GM20000 (cell line): Measurements from ENCODE around the gene ALDH1A3.

Experiments used
- DNase-seq: peaks from one replicate; pipeline ENCODE4 v3.0.0; 2012; ENCODE audit warnings: low spot score
- TF ChIP-seq, protein P1 (sequence below): IDR thresholded peaks from 2 replicates; pipeline ENCODE4 v1.5.1; 2012; ENCODE audit warnings: mild to moderate bottlenecking, control low read depth; ENCODE audit errors: extremely low read depth, missing control alignments

ALDH1A3 gene

DNA sequence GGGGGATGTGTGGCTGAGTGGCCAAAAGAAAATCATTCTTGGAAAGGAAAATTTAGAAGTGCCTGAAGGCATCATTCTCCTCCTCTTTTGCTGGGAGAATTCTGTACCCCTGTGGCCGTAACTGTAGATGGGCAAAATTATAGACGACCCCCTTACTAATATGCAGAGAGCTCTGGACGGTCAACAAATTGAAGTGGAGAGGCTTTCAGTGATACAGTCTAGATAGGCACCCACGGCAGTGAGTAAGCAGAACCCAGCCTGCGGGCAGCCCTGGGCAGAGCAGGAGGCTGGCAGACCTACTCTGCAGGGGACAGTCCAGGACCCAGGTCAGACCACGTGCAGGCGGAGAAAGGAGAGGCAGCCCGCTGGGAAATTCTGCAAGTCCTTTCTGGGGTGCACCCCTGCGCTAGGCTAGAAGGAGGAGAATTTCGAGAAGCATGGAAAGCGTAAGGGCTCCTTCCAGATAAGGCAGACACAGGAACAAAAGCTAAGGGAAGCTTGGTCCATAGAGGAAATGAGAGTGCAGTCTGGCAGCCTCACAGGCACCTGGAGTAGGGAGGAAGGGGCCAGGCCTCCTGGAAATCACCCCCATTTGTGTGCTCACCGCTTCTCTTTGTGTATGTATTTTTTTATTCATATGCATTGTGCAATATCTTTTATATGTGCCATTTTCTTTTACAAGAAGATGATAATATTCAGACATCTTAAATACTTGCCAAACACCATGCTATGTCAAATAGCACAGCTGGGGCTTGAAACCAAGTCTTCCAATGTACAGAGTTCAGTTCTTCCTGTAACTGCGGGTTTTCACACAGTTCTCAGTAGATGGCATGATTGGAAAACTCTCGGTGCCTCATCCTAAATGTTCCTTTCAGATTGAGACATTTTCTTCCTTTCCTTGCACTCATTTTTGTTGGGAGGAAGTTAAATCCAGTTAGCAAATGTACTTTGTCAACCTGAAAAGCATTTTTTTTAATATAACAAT is 79.7 kb downstream of the ALDH1A3 start:
- TF ChIP-seq, protein P1, sequence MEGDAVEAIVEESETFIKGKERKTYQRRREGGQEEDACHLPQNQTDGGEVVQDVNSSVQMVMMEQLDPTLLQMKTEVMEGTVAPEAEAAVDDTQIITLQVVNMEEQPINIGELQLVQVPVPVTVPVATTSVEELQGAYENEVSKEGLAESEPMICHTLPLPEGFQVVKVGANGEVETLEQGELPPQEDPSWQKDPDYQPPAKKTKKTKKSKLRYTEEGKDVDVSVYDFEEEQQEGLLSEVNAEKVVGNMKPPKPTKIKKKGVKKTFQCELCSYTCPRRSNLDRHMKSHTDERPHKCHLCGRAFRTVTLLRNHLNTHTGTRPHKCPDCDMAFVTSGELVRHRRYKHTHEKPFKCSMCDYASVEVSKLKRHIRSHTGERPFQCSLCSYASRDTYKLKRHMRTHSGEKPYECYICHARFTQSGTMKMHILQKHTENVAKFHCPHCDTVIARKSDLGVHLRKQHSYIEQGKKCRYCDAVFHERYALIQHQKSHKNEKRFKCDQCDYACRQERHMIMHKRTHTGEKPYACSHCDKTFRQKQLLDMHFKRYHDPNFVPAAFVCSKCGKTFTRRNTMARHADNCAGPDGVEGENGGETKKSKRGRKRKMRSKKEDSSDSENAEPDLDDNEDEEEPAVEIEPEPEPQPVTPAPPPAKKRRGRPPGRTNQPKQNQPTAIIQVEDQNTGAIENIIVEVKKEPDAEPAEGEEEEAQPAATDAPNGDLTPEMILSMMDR: no peak
- DNase-seq: no peak
